B cell (primary cell): ENCODE data around the gene PSME2. TPM values are rescaled to one million over a fixed set of nuclear protein-coding genes. Genes with fewer than 3 reads are reported as not detected.

Experiments used
- ATAC-seq: fragments of 200-7000 bp; cut with Tn5 transposase; one replicate; pipeline ENCODE4 v1.10.0; 2021; ENCODE audit warnings: low read depth, mild to moderate bottlenecking, moderate number of reproducible peaks, moderate library complexity
- CTCF ChIA-PET: fragments of 350-600 bp; sonication (Branson Sonifier 250); formaldehyde crosslinking; loops from one replicate; lab custom pipeline; 2021; ENCODE audit warnings: antibody characterized with exemption, inconsistent platforms; lab: Charles Lee
- POLR2A ChIA-PET: fragments of 350-600 bp; sonication (Branson Sonifier 250); formaldehyde crosslinking; loops from one replicate; lab custom pipeline; 2021; ENCODE audit warnings: antibody characterized with exemption; lab: Charles Lee
- DNase-seq: peaks from one replicate; pipeline ENCODE4 v3.0.0; 2013
- H2AFZ ChIP-seq: 2 replicates; pipeline ENCODE4 v1.6.1; 2012; ENCODE audit warnings: mild to moderate bottlenecking, low read depth, low read length; ENCODE audit not compliant: insufficient read depth, poor library complexity, severe bottlenecking
- H3K27ac ChIP-seq, 2 donors: 1 replicate in 1 of 2; 2 replicates in 1 of 2; pipeline ENCODE4 v1.5.1; 2012 to 2013; ENCODE audit warnings: low read length in 2 of 2, mild to moderate bottlenecking in 2 of 2, moderate library complexity in 1 of 2
- H3K27me3 ChIP-seq, 4 experiments: fragments of 200-600 bp in 1 of 4; sonication (generic) in 1 of 4; replicated peaks in 1 of 4; 1 replicate in 2 of 4; 2 replicates in 2 of 4; pipeline versions ENCODE4 v1.6.1 to v1.7.0; 2013 to 2016; ENCODE audit warnings: low read length in 3 of 4, mild to moderate bottlenecking in 2 of 4, mixed read lengths in 1 of 4, moderate library complexity in 1 of 4; ENCODE audit not compliant: insufficient read depth in 4 of 4, control insufficient read depth in 3 of 4; ENCODE audit errors: control extremely low read depth in 1 of 4
- H3K36me3 ChIP-seq, 2 experiments: replicated peaks in 1 of 2; 1 replicate in 1 of 2; 2 replicates in 1 of 2; pipeline versions ENCODE4 v1.6.1 to v1.7.1; 2013; ENCODE audit warnings: low read length in 1 of 2; ENCODE audit not compliant: insufficient read depth in 2 of 2, control insufficient read depth in 1 of 2; ENCODE audit errors: control extremely low read depth in 1 of 2, extremely low read depth in 1 of 2
- H3K4me1 ChIP-seq, 2 donors: fragments of 200-600 bp in 1 of 2; sonication (generic) in 1 of 2; 1 replicate in 1 of 2; 2 replicates in 1 of 2; pipeline versions ENCODE4 v1.5.1 to v1.6.1; 2013 to 2017; ENCODE audit warnings: low read length in 2 of 2; ENCODE audit not compliant: control insufficient read depth in 2 of 2, insufficient read depth in 2 of 2
- H3K4me2 ChIP-seq: replicated peaks from 2 replicates; pipeline ENCODE3; 2012; ENCODE audit warnings: mild to moderate bottlenecking, low read depth, low read length; ENCODE audit not compliant: poor library complexity, severe bottlenecking
- H3K4me3 ChIP-seq, 5 experiments: fragments of 200-600 bp in 1 of 5; sonication (generic) in 1 of 5; 1 replicate in 3 of 5; 2 replicates in 2 of 5; pipeline versions ENCODE4 v1.5.1 to v1.7.0; 2011 to 2016; ENCODE audit warnings: low read length in 4 of 5, mild to moderate bottlenecking in 4 of 5, low read depth in 2 of 5, control low read depth in 1 of 5, moderate library complexity in 1 of 5; ENCODE audit not compliant: insufficient read depth in 1 of 5; ENCODE audit errors: control extremely low read depth in 1 of 5, extremely low read depth in 1 of 5
- H3K79me2 ChIP-seq: fragments of 200-600 bp; sonication (generic); one replicate; pipeline ENCODE4 v1.6.0; 2016; ENCODE audit warnings: low read length; ENCODE audit not compliant: control insufficient read depth, insufficient read depth
- H3K9ac ChIP-seq: fragments of 200-600 bp; sonication (generic); 2 replicates; pipeline ENCODE4 v1.6.1; 2017; ENCODE audit warnings: mild to moderate bottlenecking, low read length, moderate library complexity
- H3K9me3 ChIP-seq, 3 donors: one replicate each; pipeline versions ENCODE4 v1.6.1 to v1.7.1; 2013; ENCODE audit warnings: low read length in 2 of 3; ENCODE audit not compliant: control insufficient read depth in 2 of 3, insufficient read depth in 1 of 3; ENCODE audit errors: control extremely low read depth in 1 of 3
- H4K20me1 ChIP-seq: 2 replicates; pipeline ENCODE4 v1.6.0; 2012; ENCODE audit warnings: mild to moderate bottlenecking, low read length; ENCODE audit not compliant: insufficient read depth, control insufficient read depth, poor library complexity, severe bottlenecking
- H3K27ac Mint-ChIP-seq: one replicate; pipeline ENCODE4 v1.8.0; 2021; ENCODE audit warnings: mixed read lengths
- H3K27me3 Mint-ChIP-seq: one replicate; pipeline ENCODE4 v1.8.0; 2021; ENCODE audit warnings: mixed read lengths
- H3K4me1 Mint-ChIP-seq: one replicate; pipeline ENCODE4 v1.8.0; 2021; ENCODE audit warnings: mixed read lengths
- H3K4me3 Mint-ChIP-seq: one replicate; pipeline ENCODE4 v1.8.0; 2021; ENCODE audit warnings: mixed read lengths
- H3K9me3 Mint-ChIP-seq: one replicate; pipeline ENCODE4 v1.8.0; 2022; ENCODE audit warnings: mixed read lengths; ENCODE audit not compliant: insufficient read depth
- EZH2 ChIP-seq: IDR thresholded peaks from 2 replicates; pipeline ENCODE4 v1.6.1; 2012; ENCODE audit warnings: borderline replicate concordance, low read depth, mild to moderate bottlenecking, moderate library complexity, low read length; ENCODE audit not compliant: insufficient read depth, poor library complexity, severe bottlenecking
- WGBS: methylation state at CpG from one replicate; pipeline ENCODE4 v1.1.5; 2013; ENCODE audit warnings: missing lambda C conversion rate; ENCODE audit not compliant: insufficient coverage; 5-methylcytosine and 5-hydroxymethylcytosine counted together
- intact Hi-C: fragments of 100-400 bp; cut with micrococcal nuclease; formaldehyde crosslinking; loops from one replicate; pipeline ENCODE4 v1.10.0; 2022
- polyA plus RNA-seq: library from polyadenylated mRNA; depleted of rRNA; stranded (reverse); fragments of >200 nt; gene quantifications from 2 replicates; pipeline ENCODE4 v1.2.3, GENCODE V29; 2012
- total RNA-seq, 2 donors: library from RNA; stranded (reverse); fragments of 120-200 nt in 1 of 2; gene quantifications; 1 replicate in 1 of 2; 2 replicates in 1 of 2; pipeline versions ENCODE4 v1.2.3 to v1.2.4, GENCODE V29; 2013 to 2022
- TF ChIP-seq, protein P1 (sequence below): fragments of 200-600 bp; IDR thresholded peaks from one replicate; pipeline ENCODE4 v1.8.0; 2022; ENCODE audit warnings: antibody characterized with exemption, mild to moderate bottlenecking

Gene PSME2
- total and polyA plus RNA-seq, 2 donors (not counting 1 experiment from before 2014, with no cell fraction given), result 126 to 141 TPM

DNA sequence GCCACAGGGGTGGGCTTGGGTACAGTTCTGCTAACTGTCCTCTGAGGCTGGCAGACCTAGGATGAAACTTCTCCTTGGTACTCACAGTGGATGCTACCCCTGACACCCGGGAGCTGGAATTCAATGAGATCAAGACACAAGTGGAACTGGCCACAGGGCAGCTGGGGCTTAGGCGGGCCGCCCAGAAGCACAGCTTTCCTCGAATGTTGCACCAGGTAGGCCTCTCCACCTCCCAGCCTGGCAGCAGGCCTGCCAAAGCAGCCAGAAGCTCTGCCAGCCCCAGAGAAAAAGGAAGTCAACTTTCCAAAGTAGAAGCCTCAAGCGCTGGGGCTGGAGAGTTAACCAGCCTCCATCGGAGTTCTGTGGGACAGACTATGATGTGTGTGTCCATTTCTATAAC is 29.2 kb downstream of the PSME2 start:
- WGBS, result 100% methylated on average over 4 of the region's 6 CpGs
- ChIA-PET CTCF (interaction anchor here (1.2 to 4.1 kb wide), 6 partner anchors 8 to 191 kb away, joined by 3 to 28 read pairs (median 4); partner anchors contain the start of genes CIDEB, EMC9, PSME1 and PSME2), POLR2A (interaction anchor here (0.6 to 0.9 kb wide), 4 partner anchors 18 to 76 kb away, joined by 3 to 5 read pairs (median 4); partner anchors contain the start of gene PSME1)
- no peaks in the 10 kb centered on the region for H3K27me3 Mint-ChIP-seq
- H3K9me3 ChIP-seq, result no peaks in the 10 kb centered on the region
- no peak overlapping the region for H3K9ac ChIP-seq
- no peaks in the 10 kb centered on the region for H3K9me3 Mint-ChIP-seq
- peaks cover 17 to 25% of the 10 kb centered on the region in 2 donors for H3K4me1 ChIP-seq
- H3K27me3 ChIP-seq, result no peaks in the 10 kb centered on the region
- TF ChIP-seq, protein P1, sequence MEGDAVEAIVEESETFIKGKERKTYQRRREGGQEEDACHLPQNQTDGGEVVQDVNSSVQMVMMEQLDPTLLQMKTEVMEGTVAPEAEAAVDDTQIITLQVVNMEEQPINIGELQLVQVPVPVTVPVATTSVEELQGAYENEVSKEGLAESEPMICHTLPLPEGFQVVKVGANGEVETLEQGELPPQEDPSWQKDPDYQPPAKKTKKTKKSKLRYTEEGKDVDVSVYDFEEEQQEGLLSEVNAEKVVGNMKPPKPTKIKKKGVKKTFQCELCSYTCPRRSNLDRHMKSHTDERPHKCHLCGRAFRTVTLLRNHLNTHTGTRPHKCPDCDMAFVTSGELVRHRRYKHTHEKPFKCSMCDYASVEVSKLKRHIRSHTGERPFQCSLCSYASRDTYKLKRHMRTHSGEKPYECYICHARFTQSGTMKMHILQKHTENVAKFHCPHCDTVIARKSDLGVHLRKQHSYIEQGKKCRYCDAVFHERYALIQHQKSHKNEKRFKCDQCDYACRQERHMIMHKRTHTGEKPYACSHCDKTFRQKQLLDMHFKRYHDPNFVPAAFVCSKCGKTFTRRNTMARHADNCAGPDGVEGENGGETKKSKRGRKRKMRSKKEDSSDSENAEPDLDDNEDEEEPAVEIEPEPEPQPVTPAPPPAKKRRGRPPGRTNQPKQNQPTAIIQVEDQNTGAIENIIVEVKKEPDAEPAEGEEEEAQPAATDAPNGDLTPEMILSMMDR, result no peak
- TF ChIP-seq EZH2, result no peak
- H3K4me2 ChIP-seq, result no peak overlapping the region
- H3K4me1 Mint-ChIP-seq, result peaks cover 26% of the 10 kb centered on the region
- no peak overlapping the region for H2AFZ ChIP-seq
- H3K4me3 ChIP-seq, result no peak overlapping the region
- intact Hi-C loops, result loop anchor here (10.0 kb wide), 1 partner anchor 562 kb away; the partner anchor contains the start of genes THTPA and ZFHX2
- no peak for ATAC-seq
- no peak overlapping the region for H3K4me3 Mint-ChIP-seq
- peaks cover 29% of the 10 kb centered on the region for H3K79me2 ChIP-seq
- no peak overlapping the region for H3K27ac Mint-ChIP-seq
- H3K36me3 ChIP-seq, result peaks cover 5 to 49% of the 10 kb centered on the region in 2 experiments
- no peak for DNase-seq
- no peak overlapping the region for H3K27ac ChIP-seq
- H4K20me1 ChIP-seq, result peaks cover 13% of the 10 kb centered on the region

DNA sequence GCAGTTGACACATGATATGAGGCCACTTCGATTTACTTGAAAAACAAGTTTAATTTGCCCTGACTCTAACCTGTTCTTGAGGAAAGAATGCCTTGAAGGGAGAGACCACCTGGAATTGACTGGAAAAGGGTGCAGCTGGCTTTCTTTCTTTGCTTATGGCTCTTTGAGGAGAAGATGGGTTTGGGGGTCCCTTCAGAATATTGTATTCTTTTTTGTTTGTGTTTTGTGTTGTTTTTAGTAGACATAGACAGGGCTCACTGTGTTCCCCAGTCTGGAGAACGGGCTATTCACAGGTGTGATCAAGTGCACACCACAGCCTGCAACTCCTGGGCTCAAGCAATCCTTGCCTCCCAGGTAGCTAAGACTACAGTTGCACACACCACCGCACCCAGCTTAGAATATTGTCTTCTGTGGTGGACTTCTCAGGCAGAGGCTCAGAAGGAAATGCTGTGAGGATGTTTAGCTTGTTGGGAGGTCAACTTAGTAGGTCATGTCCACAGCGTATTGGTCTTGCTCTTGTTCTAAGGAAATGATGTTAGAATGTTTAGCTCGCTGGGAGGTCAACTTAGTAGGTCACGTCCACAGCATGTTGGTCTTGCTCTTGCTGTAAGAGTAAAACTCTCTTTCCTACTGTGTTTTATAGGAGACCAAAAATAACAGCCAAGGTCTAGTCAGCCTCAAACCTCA is 30.1 kb downstream of the PSME2 start:
- Mint-ChIP-seq H3K4me1 (peaks cover 26% of the 10 kb centered on the region), H3K4me3 (peak overlapping the region; percentile 93), H3K27me3 (no peaks in the 10 kb centered on the region), H3K27ac (no peak overlapping the region), H3K9me3 (no peaks in the 10 kb centered on the region)
- no peak for TF ChIP-seq EZH2
- TF ChIP-seq, protein P1, result no peak
- peak overlapping the region in 1 of 2 donors; percentile 100 for H3K27ac ChIP-seq
- H2AFZ ChIP-seq, result no peak overlapping the region
- peaks cover 5 to 44% of the 10 kb centered on the region in 2 experiments for H3K36me3 ChIP-seq
- peaks cover 13% of the 10 kb centered on the region for H4K20me1 ChIP-seq
- H3K9ac ChIP-seq, result peak overlapping the region; percentile 98
- CTCF ChIA-PET, result interaction anchor here (1.1 to 4.1 kb wide), 11 partner anchors 9 to 192 kb away, joined by 3 to 37 read pairs (median 5); partner anchors contain the start of genes CIDEB, EMC9, IRF9 and PSME1
- no peak for ATAC-seq
- H3K4me3 ChIP-seq, result peak overlapping the region in 3 of 5 experiments; percentile 88 to 99 (median 91)
- intact Hi-C loops, result loop anchor here (10.0 kb wide), 1 partner anchor 561 kb away; the partner anchor contains the start of genes THTPA and ZFHX2
- peaks cover 17 to 25% of the 10 kb centered on the region in 2 donors for H3K4me1 ChIP-seq
- POLR2A ChIA-PET, result interaction anchor here (0.6 to 2.9 kb wide), 5 partner anchors 17 to 77 kb away, joined by 3 to 49 read pairs (median 5); partner anchors contain the start of gene PSME1
- WGBS, result 93% methylated on average over 3 of the region's 6 CpGs
- H3K27me3 ChIP-seq, result no peaks in the 10 kb centered on the region
- peak overlapping the region; percentile 95 for H3K4me2 ChIP-seq
- no peaks in the 10 kb centered on the region for H3K9me3 ChIP-seq
- H3K79me2 ChIP-seq, result peaks cover 30% of the 10 kb centered on the region
- no peak for DNase-seq
